Peyer's patch (tissue), 4 donors: ENCODE data around the gene ASCC1.

Experiments
- POLR2A ChIP-seq, 2 donors: fragments of 450-650 bp; IDR thresholded peaks; one replicate each; pipeline ENCODE4 v1.5.1; 2017; ENCODE audit warnings: antibody characterized with exemption in 2 of 2, mild to moderate bottlenecking in 2 of 2, moderate library complexity in 2 of 2
- TF ChIP-seq, protein P1 (sequence below), 6 experiments: fragments of 450-650 bp in 4 of 6; fragments of 200-600 bp in 2 of 6; sonication (generic) in 1 of 6; IDR thresholded peaks; one replicate each; pipeline ENCODE4 v1.5.1; 2017 to 2019; ENCODE audit warnings: antibody characterized with exemption in 6 of 6, mild to moderate bottlenecking in 3 of 6, moderate library complexity in 1 of 6

GRCh38 chr10:72223743-72224101, 7.6 kb upstream of the ASCC1 start:
- TF ChIP-seq, protein P1, sequence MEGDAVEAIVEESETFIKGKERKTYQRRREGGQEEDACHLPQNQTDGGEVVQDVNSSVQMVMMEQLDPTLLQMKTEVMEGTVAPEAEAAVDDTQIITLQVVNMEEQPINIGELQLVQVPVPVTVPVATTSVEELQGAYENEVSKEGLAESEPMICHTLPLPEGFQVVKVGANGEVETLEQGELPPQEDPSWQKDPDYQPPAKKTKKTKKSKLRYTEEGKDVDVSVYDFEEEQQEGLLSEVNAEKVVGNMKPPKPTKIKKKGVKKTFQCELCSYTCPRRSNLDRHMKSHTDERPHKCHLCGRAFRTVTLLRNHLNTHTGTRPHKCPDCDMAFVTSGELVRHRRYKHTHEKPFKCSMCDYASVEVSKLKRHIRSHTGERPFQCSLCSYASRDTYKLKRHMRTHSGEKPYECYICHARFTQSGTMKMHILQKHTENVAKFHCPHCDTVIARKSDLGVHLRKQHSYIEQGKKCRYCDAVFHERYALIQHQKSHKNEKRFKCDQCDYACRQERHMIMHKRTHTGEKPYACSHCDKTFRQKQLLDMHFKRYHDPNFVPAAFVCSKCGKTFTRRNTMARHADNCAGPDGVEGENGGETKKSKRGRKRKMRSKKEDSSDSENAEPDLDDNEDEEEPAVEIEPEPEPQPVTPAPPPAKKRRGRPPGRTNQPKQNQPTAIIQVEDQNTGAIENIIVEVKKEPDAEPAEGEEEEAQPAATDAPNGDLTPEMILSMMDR (IDR thresholded peaks at IDR 0.05) = no peak
- TF ChIP-seq POLR2A (IDR thresholded peaks at IDR 0.05) = no peak
